WTC11 (cell line): ENCODE data around the gene RPTOR. TPM values are rescaled to one million over a fixed set of nuclear protein-coding genes. Genes with fewer than 3 reads are reported as not detected.

ENCODE experiments used
- ATAC-seq: fragments of 200-7000 bp; cut with Tn5 transposase; 2 replicates; pipeline ENCODE4 v1.10.0; 2021; ENCODE audit warnings: mild to moderate bottlenecking, moderate library complexity
- CTCF ChIA-PET: fragments of 300-600 bp; sonication (Branson Sonifier 250); formaldehyde crosslinking; loops from one replicate; lab custom pipeline; 2021; ENCODE audit warnings: antibody characterized with exemption; lab: Charles Lee
- POLR2A ChIA-PET: fragments of 350-600 bp; sonication (Branson Sonifier 250); formaldehyde crosslinking; loops from one replicate; lab custom pipeline; 2021; ENCODE audit warnings: antibody characterized with exemption; lab: Charles Lee
- DNase-seq: peaks from one replicate; pipeline ENCODE4 v3.0.0; 2021; ENCODE audit warnings: low spot score
- H3K27ac Mint-ChIP-seq: 2 replicates; pipeline ENCODE4 v1.8.0; 2021; ENCODE audit warnings: mixed read lengths
- H3K27me3 Mint-ChIP-seq: 2 replicates; pipeline ENCODE4 v1.8.0; 2021; ENCODE audit warnings: low read depth, mild to moderate bottlenecking, moderate library complexity, mixed read lengths
- H3K36me3 Mint-ChIP-seq: 2 replicates; pipeline ENCODE4 v1.8.0; 2021; ENCODE audit warnings: mixed read lengths
- H3K4me1 Mint-ChIP-seq: 2 replicates; pipeline ENCODE4 v1.8.0; 2022; ENCODE audit warnings: mixed read lengths
- H3K4me3 Mint-ChIP-seq: 2 replicates; pipeline ENCODE4 v1.8.0; 2021; ENCODE audit warnings: mild to moderate bottlenecking, moderate library complexity, mixed read lengths
- H3K9me3 Mint-ChIP-seq: 2 replicates; pipeline ENCODE4 v1.8.0; 2021; ENCODE audit warnings: mixed read lengths
- CREB1 ChIP-seq: sonication (generic); formaldehyde crosslinking; IDR thresholded peaks from 2 replicates; pipeline ENCODE4 v1.8.0; 2023; ENCODE audit warnings: mild to moderate bottlenecking, missing genetic modification reagents
- E2F1 ChIP-seq: sonication (generic); formaldehyde crosslinking; IDR thresholded peaks from 2 replicates; pipeline ENCODE4 v1.8.0; 2022; ENCODE audit warnings: mild to moderate bottlenecking, missing genetic modification reagents
- EMX1 ChIP-seq: fragments of 250-450 bp; sonication (Bioruptor Pico); IDR thresholded peaks from 2 replicates; pipeline ENCODE4 v1.8.0; 2021; ENCODE audit warnings: mild to moderate bottlenecking
- IRF2 ChIP-seq: sonication (generic); formaldehyde crosslinking; IDR thresholded peaks from 2 replicates; pipeline ENCODE4 v1.8.0; 2022; ENCODE audit warnings: low read depth, missing genetic modification reagents, borderline replicate concordance
- KAT7 ChIP-seq: sonication (generic); formaldehyde crosslinking; IDR thresholded peaks from 2 replicates; pipeline ENCODE4 v1.8.1; 2023; ENCODE audit warnings: missing genetic modification reagents, mild to moderate bottlenecking, borderline replicate concordance
- TCF7 ChIP-seq: sonication (generic); formaldehyde crosslinking; IDR thresholded peaks from 2 replicates; pipeline ENCODE4 v1.8.0; 2022; ENCODE audit warnings: mild to moderate bottlenecking, low read depth, missing genetic modification reagents, moderate library complexity
- TEAD1 ChIP-seq: sonication (generic); formaldehyde crosslinking; IDR thresholded peaks from 2 replicates; pipeline ENCODE4 v1.8.0; 2022; ENCODE audit warnings: mild to moderate bottlenecking, missing genetic modification reagents
- ZNF232 ChIP-seq: sonication (generic); formaldehyde crosslinking; IDR thresholded peaks from 2 replicates; pipeline ENCODE4 v1.8.0; 2022; ENCODE audit warnings: mild to moderate bottlenecking, missing genetic modification reagents
- ZNF317 ChIP-seq: sonication (generic); formaldehyde crosslinking; IDR thresholded peaks from 2 replicates; pipeline ENCODE4 v1.8.1; 2023; ENCODE audit warnings: low read depth, mild to moderate bottlenecking, moderate library complexity, missing genetic modification reagents, borderline replicate concordance
- ZNF416 ChIP-seq: fragments of 250-450 bp; sonication (Bioruptor Pico); IDR thresholded peaks from 2 replicates; pipeline ENCODE4 v1.9.0; 2021; ENCODE audit warnings: mild to moderate bottlenecking, inconsistent platforms
- ZNF532 ChIP-seq: fragments of 250-450 bp; sonication (Bioruptor Pico); IDR thresholded peaks from 2 replicates; pipeline ENCODE4 v1.9.0; 2021; ENCODE audit warnings: mild to moderate bottlenecking, borderline replicate concordance
- total RNA-seq: library from RNA; stranded (reverse); gene quantifications from 3 replicates; pipeline ENCODE4 v1.2.3, GENCODE V29; 2021
- TF ChIP-seq, protein P1 (sequence below): sonication (generic); formaldehyde crosslinking; IDR thresholded peaks from 2 replicates; pipeline ENCODE4 v1.8.1; 2023; ENCODE audit warnings: mild to moderate bottlenecking, missing genetic modification reagents, moderate library complexity
- TF ChIP-seq, protein P2 (sequence below): sonication (generic); formaldehyde crosslinking; IDR thresholded peaks from 2 replicates; pipeline ENCODE4 v1.8.0; 2022; ENCODE audit warnings: mild to moderate bottlenecking, missing genetic modification reagents

The RPTOR gene
- total RNA-seq, 1 experiment from 2014 or later = 41.0 TPM

GRCh38 chr17:80960797-80961452 lies 416.3 kb downstream of the RPTOR start (continued):
- no peak for TF ChIP-seq ZNF317 (CRISPR knock-in tag)
- TF ChIP-seq IRF2 = no peak
- TF ChIP-seq, all 79 proteins: peak for 0

DNA sequence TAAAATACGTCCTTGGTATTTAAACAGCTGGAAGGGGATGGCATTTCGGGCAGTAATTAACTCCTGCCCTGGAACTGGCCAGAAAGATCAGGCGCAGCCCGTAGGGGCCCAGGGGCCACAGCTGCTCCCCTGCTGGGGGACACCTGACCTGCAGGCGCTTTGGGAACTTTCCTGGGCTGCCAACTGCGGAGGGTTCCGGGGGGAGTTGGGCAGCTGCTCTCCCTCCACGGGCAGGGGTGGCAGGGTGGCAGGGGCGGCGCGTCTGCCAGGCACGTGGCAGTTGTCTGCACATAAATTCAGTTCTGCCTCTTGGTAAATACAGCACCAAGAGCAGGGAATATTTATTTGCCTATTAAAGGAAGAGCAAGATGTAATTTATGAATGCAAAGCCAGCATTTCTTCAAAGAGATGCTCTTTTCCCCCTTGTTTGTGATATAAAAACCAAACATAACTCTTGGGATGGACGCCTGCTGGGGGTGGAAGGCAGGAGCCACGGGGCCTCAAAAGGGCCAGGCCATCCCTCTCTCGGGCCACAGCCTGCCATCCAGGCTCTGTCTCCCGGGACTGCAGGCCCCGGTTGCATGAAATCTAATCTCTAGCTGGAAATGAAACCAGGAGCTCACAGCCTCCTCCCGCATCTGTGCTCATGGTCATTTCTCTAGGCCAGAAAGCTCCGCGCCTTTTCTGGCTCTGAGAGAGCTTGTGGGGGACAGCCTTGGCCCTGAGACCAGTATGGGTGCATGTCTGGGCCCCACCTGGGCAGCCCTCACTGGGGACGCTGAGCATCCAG lies 417.1 kb downstream of the RPTOR start:
- Mint-ChIP-seq H3K36me3 (no peaks in the 10 kb centered on the region; the same call in 1 of the 2 replicates), H3K9me3 (no peaks in the 10 kb centered on the region), H3K27me3 (no peaks in the 10 kb centered on the region), H3K4me3 (no peak overlapping the region), H3K27ac (no peak overlapping the region), H3K4me1 (no peaks in the 10 kb centered on the region)
- ChIA-PET POLR2A (no interaction called here), CTCF (no interaction called here)
- TF ChIP-seq ZNF416 (CRISPR knock-in tag) (no peak), ZNF532 (CRISPR knock-in tag) (no peak), ZNF232 (CRISPR knock-in tag) (no peak), TEAD1 (CRISPR knock-in tag) (no peak), E2F1 (CRISPR knock-in tag) (no peak), CREB1 (CRISPR knock-in tag) (no peak), EMX1 (CRISPR knock-in tag) (no peak), TCF7 (CRISPR knock-in tag) (no peak), KAT7 (CRISPR knock-in tag) (no peak)
- TF ChIP-seq, protein P1, sequence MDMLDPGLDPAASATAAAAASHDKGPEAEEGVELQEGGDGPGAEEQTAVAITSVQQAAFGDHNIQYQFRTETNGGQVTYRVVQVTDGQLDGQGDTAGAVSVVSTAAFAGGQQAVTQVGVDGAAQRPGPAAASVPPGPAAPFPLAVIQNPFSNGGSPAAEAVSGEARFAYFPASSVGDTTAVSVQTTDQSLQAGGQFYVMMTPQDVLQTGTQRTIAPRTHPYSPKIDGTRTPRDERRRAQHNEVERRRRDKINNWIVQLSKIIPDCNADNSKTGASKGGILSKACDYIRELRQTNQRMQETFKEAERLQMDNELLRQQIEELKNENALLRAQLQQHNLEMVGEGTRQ (CRISPR knock-in tag) = no peak
- TF ChIP-seq, protein P2, sequence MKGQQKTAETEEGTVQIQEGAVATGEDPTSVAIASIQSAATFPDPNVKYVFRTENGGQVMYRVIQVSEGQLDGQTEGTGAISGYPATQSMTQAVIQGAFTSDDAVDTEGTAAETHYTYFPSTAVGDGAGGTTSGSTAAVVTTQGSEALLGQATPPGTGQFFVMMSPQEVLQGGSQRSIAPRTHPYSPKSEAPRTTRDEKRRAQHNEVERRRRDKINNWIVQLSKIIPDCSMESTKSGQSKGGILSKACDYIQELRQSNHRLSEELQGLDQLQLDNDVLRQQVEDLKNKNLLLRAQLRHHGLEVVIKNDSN (CRISPR knock-in tag) = no peak
- no peak for DNase-seq
- no peak for ATAC-seq
